NCI-H2081 treated with DMSO at 0.1 percent for 48 hours (cell line): ENCODE data around the gene KIRREL3.

Source experiments
- DNase-seq: peaks from one replicate; lab custom pipeline; 2025; lab: John Stamatoyannopoulos, UW

Gene KIRREL3

GRCh38 chr11:126510621-126511370, 489.8 kb downstream of the KIRREL3 start:
- no peak for DNase-seq

GRCh38 chr11:126507646-126508045, 492.9 kb downstream of the KIRREL3 start:
- DNase-seq = no peak

GRCh38 chr11:126506789-126507188, 493.8 kb downstream of the KIRREL3 start:
- no peak for DNase-seq

GRCh38 chr11:126502982-126503381, 497.6 kb downstream of the KIRREL3 start:
- no peak for DNase-seq

GRCh38 chr11:126502159-126502558, 498.4 kb downstream of the KIRREL3 start:
- DNase-seq = no peak

GRCh38 chr11:126501641-126502040, 498.9 kb downstream of the KIRREL3 start:
- no peak for DNase-seq

- no peak for DNase-seq
These were observed 499.6 kb downstream of the KIRREL3 start for GRCh38 chr11:126500981-126501380.

- no peak for DNase-seq
These were observed 501.3 kb downstream of the KIRREL3 start for GRCh38 chr11:126499131-126499752.

GRCh38 chr11:126498281-126498680, 502.3 kb downstream of the KIRREL3 start:
- DNase-seq = no peak

- no peak for DNase-seq
These were observed 502.9 kb downstream of the KIRREL3 start for GRCh38 chr11:126497581-126498122.

- no peak for DNase-seq
These were observed 503.8 kb downstream of the KIRREL3 start for GRCh38 chr11:126496576-126497337.

GRCh38 chr11:126495281-126496220, 505.0 kb downstream of the KIRREL3 start:
- no peak for DNase-seq

GRCh38 chr11:126494831-126495230, 505.7 kb downstream of the KIRREL3 start:
- no peak for DNase-seq

GRCh38 chr11:126492331-126493082, 508.1 kb downstream of the KIRREL3 start:
- no peak for DNase-seq

GRCh38 chr11:126491092-126491491, 509.5 kb downstream of the KIRREL3 start:
- DNase-seq = no peak

GRCh38 chr11:126489836-126490660, 510.5 kb downstream of the KIRREL3 start:
- DNase-seq = no peak

- no peak for DNase-seq
These were observed 511.8 kb downstream of the KIRREL3 start for GRCh38 chr11:126488591-126489370.

- DNase-seq = no peak
These were observed 512.9 kb downstream of the KIRREL3 start for GRCh38 chr11:126487711-126488110.
